Omental fat pad (tissue), 4 donors: ENCODE results near the gene SOCS7. TPM values are rescaled to one million over a fixed set of nuclear protein-coding genes. Genes with fewer than 3 reads are reported as not detected.

Experiments
- ATAC-seq: fragments of 150-250 bp; one replicate; pipeline ENCODE4 v1.9.1; 2016; ENCODE audit warnings: mild to moderate bottlenecking, moderate library complexity; ENCODE audit not compliant: low FRiP score
- DNase-seq: peaks from one replicate; pipeline ENCODE4 v3.0.0-alpha.2; 2019; ENCODE audit warnings: low spot score
- CTCF ChIP-seq, 3 donors: fragments of 450-650 bp; IDR thresholded peaks; one replicate each; pipeline ENCODE4 v1.5.1; 2016 to 2017; ENCODE audit warnings: antibody characterized with exemption in 3 of 3, mild to moderate bottlenecking in 3 of 3, moderate library complexity in 2 of 3
- total RNA-seq, 4 donors: library from RNA; depleted of rRNA; stranded (reverse); fragments of >200 nt; gene quantifications; one replicate each; pipeline ENCODE4 v1.1.0, GENCODE V29; 2016

The SOCS7 gene
- total RNA-seq, 4 donors from 2014 or later, result 10.2 to 17.7 (median 12.9) TPM

- no peak for ATAC-seq
- no peak for TF ChIP-seq CTCF (IDR thresholded peaks at IDR 0.05)
- DNase-seq, result no peak
Measured at GRCh38 chr17:38439436-38439835, 87.8 kb downstream of the SOCS7 start.

- ATAC-seq (no peak), DNase-seq (no peak)
- TF ChIP-seq CTCF (IDR thresholded peaks at IDR 0.05), result no peak
Measured at GRCh38 chr17:38440614-38441397, 89.2 kb downstream of the SOCS7 start.

GRCh38 chr17:38441429-38442061 is 89.9 kb downstream of the SOCS7 start:
- no peak for DNase-seq
- no peak for TF ChIP-seq CTCF (IDR thresholded peaks at IDR 0.05)
- ATAC-seq, result no peak

GRCh38 chr17:38442548-38442947 is 90.9 kb downstream of the SOCS7 start:
- DNase-seq, result no peak
- TF ChIP-seq CTCF (IDR thresholded peaks at IDR 0.05), result no peak
- peak; percentile 15 for ATAC-seq

GRCh38 chr17:38443356-38444031 is 91.8 kb downstream of the SOCS7 start:
- DNase-seq, result no peak
- no peak for TF ChIP-seq CTCF (IDR thresholded peaks at IDR 0.05)
- peak; percentile 12 for ATAC-seq

GRCh38 chr17:38444151-38444550 is 92.5 kb downstream of the SOCS7 start:
- TF ChIP-seq CTCF (IDR thresholded peaks at IDR 0.05), result peak in 2 of 3 donors; percentile 79 to 81
- no peak for ATAC-seq
- no peak for DNase-seq
